ENCODE results near the gene PPP2CA.
"Not testable (repeated sequence)": the region's sequence is repeated elsewhere in the genome, so short reads cannot be mapped to it uniquely, and the experiment has no call there.

GRCh38 chr5:134253368-134254153, 27.7 kb upstream of the PPP2CA start:
- not testable (repeated sequence) for TF ChIP-seq CTCF, POLR2A, POLR2AphosphoS5 (IDR thresholded peaks at IDR 0.05)

Measured in prostate gland (tissue), 2 donors.